Activated CD8-positive, alpha-beta memory T cell treated with anti-CD3 and anti-CD28 coated beads, Interleukin-2, amount 50 U/mL, for 1 hour (primary cell): ENCODE measurements around the gene PRRC2B.

ENCODE experiments used
- DNase-seq: peaks from one replicate; pipeline ENCODE4 v3.0.0-alpha.2; 2020; ENCODE audit errors: extremely low read depth

The PRRC2B gene

GRCh38 chr9:131407717-131408195 is 13.9 kb downstream of the PRRC2B start:
- DNase-seq, result no peak

GRCh38 chr9:131409458-131409992 is 15.6 kb downstream of the PRRC2B start:
- DNase-seq, result no peak

GRCh38 chr9:131410044-131410491 is 16.2 kb downstream of the PRRC2B start:
- no peak for DNase-seq

GRCh38 chr9:131411719-131412681 is 18.1 kb downstream of the PRRC2B start:
- DNase-seq, result no peak

GRCh38 chr9:131416509-131416908 is 22.6 kb downstream of the PRRC2B start:
- DNase-seq, result no peak

- DNase-seq, result no peak
Measured at GRCh38 chr9:131417264-131418142, 23.6 kb downstream of the PRRC2B start.

GRCh38 chr9:131418143-131419025 is 24.5 kb downstream of the PRRC2B start:
- DNase-seq, result no peak

GRCh38 chr9:131419026-131419614 is 25.2 kb downstream of the PRRC2B start:
- no peak for DNase-seq

GRCh38 chr9:131419716-131420115 is 25.8 kb downstream of the PRRC2B start:
- DNase-seq, result no peak

GRCh38 chr9:131420980-131421624 is 27.2 kb downstream of the PRRC2B start:
- DNase-seq, result no peak

GRCh38 chr9:131421691-131422090 is 27.8 kb downstream of the PRRC2B start:
- DNase-seq, result no peak

GRCh38 chr9:131422241-131422792 is 28.4 kb downstream of the PRRC2B start:
- DNase-seq, result no peak

GRCh38 chr9:131423171-131423581 is 29.3 kb downstream of the PRRC2B start:
- DNase-seq, result no peak

GRCh38 chr9:131426545-131426944 is 32.7 kb downstream of the PRRC2B start:
- DNase-seq, result no peak

GRCh38 chr9:131429121-131430012 is 35.5 kb downstream of the PRRC2B start:
- no peak for DNase-seq

- DNase-seq, result no peak
Measured at GRCh38 chr9:131432050-131432449, 38.2 kb downstream of the PRRC2B start.

- DNase-seq, result no peak
Measured at GRCh38 chr9:131432597-131433301, 38.9 kb downstream of the PRRC2B start.

GRCh38 chr9:131433302-131433854 is 39.5 kb downstream of the PRRC2B start:
- no peak for DNase-seq
